Stimulated activated naive B cell treated with anti-CD40 and anti-IgM and Interleukin-4, amounts not matched to agents 10 μg/mL and 1 μg/mL and 100 μg/mL, for 72 hours (primary cell): Measurements from ENCODE around the gene LGALS1.
A peak's percentile ranks its signal among the peaks of the same experiment; 100 is the strongest.

Source experiments
- ATAC-seq, 2 donors: fragments of 150-1000 bp; cut with Tn5 transposase; replicated peaks; 2 replicates each; pipeline ENCODE4 v1.10.0; 2021; ENCODE audit warnings: moderate library complexity in 1 of 2
- DNase-seq: peaks from one replicate; pipeline ENCODE4 v3.0.0; 2021
- H3K27ac Mint-ChIP-seq: one replicate; pipeline ENCODE4 v1.8.0; 2022; ENCODE audit warnings: mild to moderate bottlenecking, mixed read lengths
- H3K27me3 Mint-ChIP-seq, 2 donors: one replicate each; pipeline ENCODE4 v1.8.0; 2022; ENCODE audit warnings: mixed read lengths in 2 of 2
- H3K36me3 Mint-ChIP-seq, 2 donors: one replicate each; pipeline ENCODE4 v1.8.0; 2022; ENCODE audit warnings: mixed read lengths in 2 of 2, mild to moderate bottlenecking in 1 of 2
- H3K4me1 Mint-ChIP-seq, 2 donors: one replicate each; pipeline ENCODE4 v1.8.0; 2022; ENCODE audit warnings: mixed read lengths in 2 of 2, mild to moderate bottlenecking in 1 of 2
- H3K4me3 Mint-ChIP-seq, 2 donors: one replicate each; pipeline ENCODE4 v1.8.0; 2022; ENCODE audit warnings: mild to moderate bottlenecking in 2 of 2, mixed read lengths in 2 of 2, moderate library complexity in 1 of 2
- H3K9me3 Mint-ChIP-seq, 2 donors: one replicate each; pipeline ENCODE4 v1.8.0; 2022; ENCODE audit warnings: mixed read lengths in 2 of 2, mild to moderate bottlenecking in 1 of 2

LGALS1 gene

DNA sequence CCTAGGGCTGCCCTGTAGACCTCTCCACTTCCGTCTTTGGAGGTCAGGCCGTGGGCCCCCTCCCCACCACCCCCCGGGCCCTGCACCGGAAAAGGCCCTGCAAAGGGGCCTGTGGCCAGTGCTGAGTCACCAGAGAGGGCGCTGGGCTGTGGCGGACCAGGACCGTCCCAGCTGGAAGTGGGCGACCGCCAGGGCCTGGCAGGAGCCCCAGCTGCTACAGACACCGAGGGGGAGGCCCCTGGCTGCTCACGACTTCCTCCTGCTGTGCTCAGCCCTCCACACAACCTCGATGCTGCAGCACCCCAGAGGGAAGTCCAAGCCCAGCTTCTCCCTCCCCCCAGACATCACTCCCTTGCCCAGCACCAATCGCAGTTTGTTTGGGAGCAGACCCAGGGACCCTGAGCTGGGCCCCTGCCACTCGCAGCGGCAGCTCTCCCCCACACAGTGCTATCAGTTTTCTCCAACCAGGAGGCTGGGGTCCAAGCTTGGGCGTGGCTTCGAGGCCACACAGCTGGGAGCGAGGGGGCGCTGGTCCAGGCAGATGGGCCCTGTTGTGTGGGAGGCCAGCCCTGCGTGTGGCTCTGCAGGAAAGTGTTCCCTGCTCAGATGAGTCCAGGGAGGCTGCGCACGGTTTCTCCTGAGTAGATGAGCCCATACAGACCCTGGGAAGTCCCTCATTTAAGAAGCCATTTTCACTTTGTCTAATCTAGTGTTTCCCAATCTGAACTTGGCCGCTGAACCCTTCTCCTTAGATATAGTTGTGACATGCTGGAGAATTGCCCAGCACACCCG, 41.6 kb upstream of the LGALS1 start:
- H3K36me3 Mint-ChIP-seq, result peaks cover 13 to 19% of the 10 kb centered on the region in 2 donors
- peak; percentile 87 for DNase-seq
- ATAC-seq, result peak; percentile 85 to 86
- H3K9me3 Mint-ChIP-seq, result no peaks in the 10 kb centered on the region
- H3K27me3 Mint-ChIP-seq, result no peaks in the 10 kb centered on the region
- H3K4me1 Mint-ChIP-seq, result peaks cover 41 to 86% of the 10 kb centered on the region in 2 donors
- H3K4me3 Mint-ChIP-seq, result peak overlapping the region; percentile 66 to 80
- H3K27ac Mint-ChIP-seq, result peak overlapping the region; percentile 97

DNA sequence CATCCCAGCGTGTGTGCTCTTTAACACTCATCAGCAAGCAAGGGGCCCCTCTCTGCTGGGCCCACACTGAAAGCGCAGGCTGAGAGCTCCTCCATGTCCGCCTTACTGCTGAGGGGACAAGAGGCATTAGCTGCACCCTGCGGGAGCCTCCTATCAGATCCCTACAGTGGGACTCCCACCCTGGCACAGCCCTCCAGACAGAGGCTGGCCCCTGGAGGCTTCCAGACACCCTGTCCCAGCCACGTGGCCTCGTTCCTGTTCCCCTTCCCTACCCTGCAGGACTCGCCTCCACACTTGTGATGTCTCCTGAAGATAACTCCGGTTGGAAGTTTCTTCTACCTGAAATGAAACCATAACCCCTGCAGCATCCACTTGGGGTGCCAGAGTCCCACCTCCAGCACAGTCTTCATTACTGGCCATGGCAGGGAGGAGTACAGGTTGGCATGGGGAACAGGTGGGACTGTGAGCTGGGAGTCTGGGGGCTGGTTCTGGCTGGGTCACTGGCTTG, 41.0 kb upstream of the LGALS1 start:
- peak overlapping the region; percentile 97 for H3K27ac Mint-ChIP-seq
- H3K36me3 Mint-ChIP-seq, result peaks cover 8 to 12% of the 10 kb centered on the region in 2 donors
- H3K9me3 Mint-ChIP-seq, result no peaks in the 10 kb centered on the region
- ATAC-seq (no peak), DNase-seq (no peak)
- H3K4me1 Mint-ChIP-seq, result peaks cover 39 to 82% of the 10 kb centered on the region in 2 donors
- no peaks in the 10 kb centered on the region for H3K27me3 Mint-ChIP-seq
- peak overlapping the region; percentile 66 to 80 for H3K4me3 Mint-ChIP-seq

DNA sequence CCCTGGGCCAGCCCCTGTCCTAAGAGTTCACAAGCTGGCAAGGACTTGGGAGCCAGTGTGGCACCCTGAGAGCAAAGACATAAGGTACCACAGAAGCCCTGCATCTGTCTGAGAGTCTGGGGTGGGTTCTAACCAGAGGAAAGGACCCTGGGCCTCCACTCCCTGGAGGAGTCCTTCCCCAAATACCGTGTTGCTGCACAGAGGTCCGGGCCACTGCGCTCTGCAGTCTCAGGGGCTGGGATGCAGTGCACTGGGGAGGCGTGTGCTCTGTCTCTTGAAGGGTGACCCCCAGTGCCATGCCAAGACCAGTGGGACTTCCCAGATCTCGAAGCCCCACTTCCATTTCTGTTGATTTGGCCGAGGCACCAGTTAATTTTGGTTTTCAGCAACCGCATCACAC, 40.3 kb upstream of the LGALS1 start:
- Mint-ChIP-seq H3K27me3 (no peaks in the 10 kb centered on the region), H3K4me1 (peaks cover 39 to 84% of the 10 kb centered on the region in 2 donors), H3K4me3 (peak overlapping the region; percentile 10 to 66), H3K36me3 (peaks cover 8 to 10% of the 10 kb centered on the region in 2 donors), H3K27ac (peak overlapping the region; percentile 97), H3K9me3 (no peaks in the 10 kb centered on the region)
- no peak for DNase-seq
- ATAC-seq, result no peak

DNA sequence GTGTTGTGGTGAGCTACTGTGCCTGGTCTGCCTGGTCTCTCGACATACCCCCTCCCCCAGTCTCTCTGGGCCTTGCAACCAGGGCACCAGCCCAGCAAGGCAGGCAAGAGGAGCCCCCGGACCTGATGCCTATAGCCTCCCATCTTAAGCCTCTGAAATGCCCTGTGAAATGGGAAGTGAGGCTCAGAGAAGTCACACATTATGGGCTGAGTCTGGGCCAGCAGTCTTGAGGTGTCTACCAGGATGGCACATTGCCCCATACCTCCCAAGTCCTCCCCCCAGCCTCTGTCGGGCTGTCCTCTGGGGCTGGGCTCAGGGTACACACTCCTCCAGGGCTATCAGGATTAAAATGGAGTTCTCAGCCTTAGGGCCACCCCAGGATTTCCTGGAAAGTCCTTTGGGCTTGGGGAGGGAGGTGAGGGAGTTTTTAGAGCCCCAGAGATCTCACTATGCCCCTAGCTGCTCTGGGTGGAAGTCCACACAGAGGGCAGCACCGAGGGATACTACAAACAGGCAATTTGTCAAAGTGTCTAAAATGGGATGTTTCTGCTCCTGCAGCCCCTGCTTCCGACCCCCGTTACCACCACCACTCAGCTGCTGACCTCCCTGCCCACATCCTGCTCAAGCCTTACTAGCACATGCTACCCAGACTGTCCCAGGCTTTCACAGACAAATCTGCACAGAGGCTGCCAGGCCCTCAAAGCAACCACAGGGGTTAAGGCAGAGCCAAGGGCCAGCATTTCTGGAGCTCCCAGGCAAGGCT, 39.1 kb upstream of the LGALS1 start:
- peaks cover 11 to 12% of the 10 kb centered on the region in 2 donors for H3K36me3 Mint-ChIP-seq
- H3K4me1 Mint-ChIP-seq, result peaks cover 45 to 90% of the 10 kb centered on the region in 2 donors
- peak overlapping the region in 1 of 2 donors; percentile 55 for H3K4me3 Mint-ChIP-seq
- ATAC-seq (peak in 1 of 2 donors; percentile 2), DNase-seq (no peak)
- no peaks in the 10 kb centered on the region for H3K9me3 Mint-ChIP-seq
- H3K27me3 Mint-ChIP-seq, result no peaks in the 10 kb centered on the region
- H3K27ac Mint-ChIP-seq, result peak overlapping the region; percentile 20

DNA sequence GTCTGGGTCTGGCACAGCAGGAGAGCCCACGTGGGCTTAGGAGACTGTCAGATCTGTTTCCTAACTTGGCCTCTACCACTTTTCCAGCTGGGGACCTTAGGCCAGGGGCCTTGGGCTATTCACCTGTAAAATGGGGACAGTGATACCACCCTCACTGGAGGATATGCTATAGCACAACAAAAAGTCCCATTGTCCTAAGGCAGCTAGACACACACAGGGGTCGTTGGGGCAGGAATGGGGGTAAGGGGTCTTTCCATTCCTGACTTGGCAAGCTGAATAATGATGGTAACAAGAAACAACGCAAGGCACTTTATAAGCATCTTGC, 38.5 kb upstream of the LGALS1 start:
- Mint-ChIP-seq H3K4me3 (no peak overlapping the region), H3K27me3 (no peaks in the 10 kb centered on the region), H3K4me1 (peaks cover 44 to 90% of the 10 kb centered on the region in 2 donors), H3K27ac (no peak overlapping the region), H3K9me3 (no peaks in the 10 kb centered on the region), H3K36me3 (peaks cover 8 to 12% of the 10 kb centered on the region in 2 donors)
- ATAC-seq, result no peak
- DNase-seq, result no peak

DNA sequence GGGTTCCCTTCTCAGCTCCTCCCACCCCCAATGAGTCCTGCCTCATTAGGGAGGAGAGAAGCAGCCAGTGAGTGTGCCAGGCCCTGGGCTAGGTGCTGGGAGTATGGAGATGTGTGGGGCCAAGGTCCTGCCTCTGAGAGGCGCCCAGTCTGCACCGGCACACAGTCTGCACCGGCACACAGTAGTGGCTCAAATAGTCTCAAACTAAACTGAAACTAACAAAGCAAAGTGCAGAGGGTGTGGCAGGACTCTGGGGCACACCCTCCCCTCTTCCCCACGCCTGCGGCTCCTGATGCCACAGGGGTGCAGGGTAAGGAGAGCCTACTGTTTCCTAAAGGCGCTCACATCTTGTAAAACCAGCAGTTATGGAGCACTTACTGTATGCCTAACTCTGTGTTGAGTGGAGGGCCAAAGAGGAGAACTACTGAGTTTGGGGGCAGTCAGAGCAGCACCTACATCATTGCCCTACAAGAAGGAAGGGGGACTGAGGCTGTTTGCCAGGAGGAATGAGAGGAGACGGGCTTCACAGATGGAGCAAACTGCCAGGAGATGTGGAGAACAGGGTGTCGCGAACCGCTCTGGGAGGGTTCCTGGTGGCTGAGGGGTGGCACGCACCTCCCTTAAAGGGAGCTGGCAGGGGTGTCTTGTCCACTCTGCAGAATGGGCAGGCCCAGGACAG, 36.9 kb upstream of the LGALS1 start:
- Mint-ChIP-seq H3K27me3 (no peaks in the 10 kb centered on the region), H3K9me3 (no peaks in the 10 kb centered on the region), H3K27ac (peak overlapping the region; percentile 91), H3K4me1 (peaks cover 46 to 92% of the 10 kb centered on the region in 2 donors), H3K36me3 (peaks cover 17 to 21% of the 10 kb centered on the region in 2 donors), H3K4me3 (peak overlapping the region; percentile 96 to 100)
- DNase-seq (no peak), ATAC-seq (no peak)

DNA sequence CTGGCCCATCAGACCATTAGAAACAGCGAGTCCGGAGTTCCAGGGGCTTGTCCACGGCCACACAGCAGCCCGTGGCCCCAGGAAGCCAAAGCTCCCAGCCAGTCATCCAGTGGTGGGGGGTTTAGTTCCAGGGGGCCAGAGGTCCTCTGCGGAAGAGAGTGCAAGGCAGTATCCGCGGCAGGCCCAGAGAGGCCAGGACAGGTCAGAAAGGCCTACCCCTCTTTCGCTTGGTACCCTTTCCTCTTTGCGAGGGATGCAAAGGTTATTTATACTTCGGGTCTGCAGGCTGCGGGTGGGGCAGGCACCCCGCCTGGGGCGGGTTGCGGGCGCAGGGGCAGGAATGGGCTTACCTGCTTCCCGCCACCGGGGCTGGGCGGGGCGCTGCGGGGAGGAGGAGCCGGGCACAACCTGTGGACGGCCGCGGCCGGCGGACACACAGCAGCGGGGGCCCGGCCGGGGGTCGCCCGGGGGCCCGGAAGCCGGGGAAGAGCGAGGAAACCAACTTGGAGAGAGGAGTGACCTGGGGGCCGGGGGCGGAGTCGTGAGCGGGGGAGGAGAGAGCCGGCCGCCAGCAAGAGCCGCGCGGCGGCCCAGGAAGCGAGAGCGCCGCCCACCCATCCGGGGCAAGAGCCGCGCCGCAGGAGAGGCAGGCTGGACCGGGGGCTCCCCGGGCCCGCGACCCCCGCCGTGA, 36.2 kb upstream of the LGALS1 start, which contains the start of gene SH3BP1:
SH3BP1 (plus strand) TSS at position 600 of the 691 bp plus-strand sequence. CDS start 119 bp downstream, outside the sequence.
- peaks cover 22 to 25% of the 10 kb centered on the region in 2 donors for H3K36me3 Mint-ChIP-seq
- H3K4me1 Mint-ChIP-seq, result peaks cover 44 to 89% of the 10 kb centered on the region in 2 donors
- H3K4me3 Mint-ChIP-seq, result peak within 1 kb of the TSS; percentile 96 to 100
- no peaks in the 10 kb centered on the region for H3K27me3 Mint-ChIP-seq
- ATAC-seq (peak; percentile 44 to 45), DNase-seq (no peak)
- no peaks in the 10 kb centered on the region for H3K9me3 Mint-ChIP-seq
- peak within 1 kb of the TSS; percentile 99 for H3K27ac Mint-ChIP-seq

DNA sequence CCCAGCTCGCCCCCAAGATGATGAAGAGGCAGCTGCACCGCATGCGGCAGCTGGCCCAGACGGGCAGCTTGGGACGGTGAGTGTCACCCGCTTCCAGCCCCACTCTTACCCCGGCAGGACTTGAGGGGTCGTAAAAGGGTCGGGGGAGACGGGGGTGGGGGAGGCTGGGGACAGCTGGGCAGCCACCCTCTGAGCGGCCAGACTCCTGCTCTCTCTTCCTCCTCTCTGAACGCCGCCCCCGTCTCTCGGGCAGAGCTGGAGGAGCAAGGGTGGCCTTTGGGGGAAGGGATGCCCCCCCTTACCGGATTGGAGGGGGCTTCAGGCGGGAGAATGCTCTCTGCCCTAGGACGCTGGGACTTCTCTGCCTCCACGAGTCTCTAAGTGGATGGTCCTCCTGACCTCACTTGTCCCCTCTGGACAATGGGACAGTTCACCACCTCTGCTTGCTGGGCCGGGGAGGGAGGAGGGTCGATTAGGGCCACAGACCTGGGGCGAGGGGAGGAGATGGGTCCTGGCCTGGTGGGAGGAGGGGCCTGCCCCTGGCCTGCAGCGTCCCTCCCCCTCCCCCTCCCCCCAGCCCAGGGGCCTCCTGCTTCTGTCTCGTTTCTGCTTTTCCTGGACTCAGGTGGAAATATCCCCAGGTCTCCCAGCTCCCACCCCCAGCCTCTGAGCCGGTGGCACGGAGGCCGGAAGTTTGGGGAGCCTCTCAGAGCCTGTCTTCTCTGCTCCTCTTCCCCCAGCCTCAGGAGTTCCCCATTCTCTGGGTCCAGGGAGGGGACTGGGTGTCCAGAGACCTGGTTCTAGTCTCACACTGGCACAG, 35.5 kb upstream of the LGALS1 start:
- Mint-ChIP-seq H3K4me1 (peaks cover 36 to 82% of the 10 kb centered on the region in 2 donors), H3K27ac (peak overlapping the region; percentile 99), H3K9me3 (no peaks in the 10 kb centered on the region), H3K27me3 (no peaks in the 10 kb centered on the region), H3K36me3 (peaks cover 29 to 31% of the 10 kb centered on the region in 2 donors), H3K4me3 (peak overlapping the region; percentile 96 to 100)
- ATAC-seq, result peak; percentile 15 to 29
- no peak for DNase-seq

DNA sequence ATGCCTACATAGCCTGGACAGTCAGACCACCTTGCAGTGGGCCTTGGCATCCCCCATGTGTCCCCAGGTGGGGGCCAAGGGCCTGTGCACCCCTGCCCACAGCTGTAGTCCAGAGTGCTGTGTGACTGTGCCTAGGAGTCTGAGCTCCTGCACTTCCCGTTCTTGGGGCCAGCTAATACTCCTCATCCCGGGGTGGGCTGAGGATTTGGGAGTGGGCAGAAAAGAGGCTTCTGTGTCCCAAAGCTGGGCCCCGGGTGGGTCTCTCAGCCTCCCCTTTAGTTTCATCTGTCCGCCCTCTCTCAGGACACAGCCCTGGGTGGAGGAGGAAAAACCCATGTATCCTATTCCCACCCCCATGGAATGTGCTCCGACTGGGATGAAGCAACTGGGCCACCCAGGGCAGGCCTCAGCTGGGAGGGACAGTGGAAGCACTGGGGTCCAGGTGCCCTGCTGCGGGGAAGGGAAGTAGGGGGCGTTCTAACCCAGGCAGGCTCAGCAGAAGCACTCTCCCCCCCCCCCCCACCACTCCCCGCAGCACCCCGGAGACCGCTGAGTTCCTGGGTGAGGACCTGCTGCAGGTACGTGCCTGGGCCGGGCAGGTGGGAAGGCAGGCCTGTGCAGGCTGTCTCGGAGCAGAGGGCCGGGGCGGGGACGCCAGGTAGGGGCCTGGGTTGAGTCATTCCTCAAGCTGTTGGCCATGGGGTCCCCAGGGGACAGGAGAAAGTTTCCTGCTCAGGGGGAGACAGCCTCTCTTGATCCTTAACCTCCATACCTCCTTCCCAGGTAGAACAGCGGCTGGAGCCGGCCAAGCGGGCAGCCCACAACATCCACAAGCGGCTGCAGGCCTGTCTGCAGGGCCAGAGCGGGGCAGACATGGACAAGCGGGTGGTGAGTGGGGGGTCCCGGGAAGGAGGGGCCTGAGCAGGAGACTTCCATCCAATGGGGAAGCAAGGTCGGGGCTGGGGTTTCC, 34.6 kb upstream of the LGALS1 start:
- Mint-ChIP-seq H3K36me3 (peaks cover 32% of the 10 kb centered on the region in 2 donors), H3K27me3 (no peaks in the 10 kb centered on the region), H3K27ac (peak overlapping the region; percentile 99), H3K9me3 (no peaks in the 10 kb centered on the region), H3K4me1 (peaks cover 36 to 73% of the 10 kb centered on the region in 2 donors), H3K4me3 (peak overlapping the region; percentile 96 to 100)
- ATAC-seq (no peak), DNase-seq (no peak)

DNA sequence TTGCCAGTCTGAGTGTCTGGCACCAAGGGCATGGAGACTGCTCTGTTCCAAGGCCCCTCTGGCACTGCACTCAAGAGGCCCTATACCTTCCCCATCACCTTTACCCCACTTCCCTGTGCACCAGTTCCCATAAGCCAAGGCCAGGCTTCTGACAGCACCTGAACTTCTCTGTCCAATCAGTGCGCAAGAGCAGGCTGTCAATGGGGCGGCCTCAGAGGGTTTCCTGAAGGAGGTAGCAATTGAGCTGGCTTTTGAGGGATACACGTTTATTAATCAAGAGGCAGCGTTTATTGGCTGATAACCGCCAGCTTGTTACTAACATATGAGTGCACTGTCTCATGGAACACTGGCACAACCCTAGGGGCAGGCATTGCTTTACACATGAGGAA, 33.9 kb upstream of the LGALS1 start:
- Mint-ChIP-seq H3K36me3 (peaks cover 34 to 35% of the 10 kb centered on the region in 2 donors), H3K27me3 (no peaks in the 10 kb centered on the region), H3K9me3 (no peaks in the 10 kb centered on the region), H3K27ac (no peak overlapping the region), H3K4me1 (peaks cover 34 to 66% of the 10 kb centered on the region in 2 donors), H3K4me3 (no peak overlapping the region)
- ATAC-seq (no peak), DNase-seq (no peak)

DNA sequence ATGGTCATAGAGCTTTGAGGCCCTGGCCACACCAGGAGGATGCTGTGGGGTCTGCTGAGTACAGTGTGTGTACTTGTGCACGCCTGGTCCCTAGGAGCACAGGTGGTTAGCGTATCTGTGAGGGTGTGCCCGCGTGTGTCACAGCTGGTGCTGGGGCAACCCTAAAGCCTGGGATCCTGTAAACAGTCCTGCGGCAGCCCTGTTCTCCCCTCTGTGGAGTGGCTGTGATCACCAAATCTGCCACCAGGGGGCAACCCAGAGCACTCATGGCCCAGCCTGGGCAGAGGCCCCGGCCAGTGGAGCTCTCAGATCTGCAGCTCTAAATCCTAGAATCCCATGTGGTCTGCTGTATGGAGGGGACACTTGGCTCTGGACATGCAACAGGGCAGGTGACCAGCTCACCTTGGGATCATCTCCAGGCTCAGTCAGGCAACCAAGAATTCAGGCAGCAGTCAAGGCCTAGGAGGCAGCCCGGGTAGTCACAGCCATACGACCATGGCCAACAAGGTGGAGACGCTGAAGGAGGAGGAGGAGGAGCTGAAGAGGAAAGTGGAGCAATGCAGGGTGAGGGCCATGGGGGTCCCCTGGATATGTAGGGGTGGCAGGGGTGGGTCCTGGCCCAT, 32.1 kb upstream of the LGALS1 start:
- peak overlapping the region; percentile 18 to 51 for H3K4me3 Mint-ChIP-seq
- DNase-seq, result peak; percentile 71
- ATAC-seq, result peak; percentile 79 to 83
- peaks cover 30 to 48% of the 10 kb centered on the region in 2 donors for H3K4me1 Mint-ChIP-seq
- H3K27ac Mint-ChIP-seq, result peak overlapping the region; percentile 47
- no peaks in the 10 kb centered on the region for H3K27me3 Mint-ChIP-seq
- no peaks in the 10 kb centered on the region for H3K9me3 Mint-ChIP-seq
- peaks cover 42 to 46% of the 10 kb centered on the region in 2 donors for H3K36me3 Mint-ChIP-seq

DNA sequence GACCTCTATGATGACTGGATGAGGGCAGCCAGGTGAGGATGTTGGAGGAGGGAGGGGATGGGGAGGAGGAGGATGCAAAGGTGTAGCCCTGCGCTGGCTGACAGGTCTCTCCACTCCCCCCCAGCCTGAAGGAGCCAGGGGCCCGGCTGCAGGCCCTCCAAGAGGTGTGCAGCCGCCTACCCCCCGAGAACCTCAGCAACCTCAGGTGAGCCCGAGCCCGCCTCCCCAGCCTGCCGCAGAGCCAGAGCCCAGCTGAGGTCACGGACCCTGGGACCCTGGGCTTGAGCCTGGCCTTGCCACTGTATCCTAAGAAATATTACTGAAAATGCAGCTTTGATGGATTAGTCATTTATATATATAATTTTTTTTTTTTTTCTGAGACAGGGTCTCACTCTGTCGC, 28.1 kb upstream of the LGALS1 start:
- no peak for ATAC-seq
- Mint-ChIP-seq H3K4me3 (no peak overlapping the region), H3K9me3 (no peaks in the 10 kb centered on the region), H3K27me3 (no peaks in the 10 kb centered on the region), H3K4me1 (peaks cover 16 to 17% of the 10 kb centered on the region in 2 donors), H3K27ac (no peak overlapping the region), H3K36me3 (peaks cover 46 to 64% of the 10 kb centered on the region in 2 donors)
- DNase-seq, result no peak
